Suprapubic skin (tissue), 4 donors: ENCODE measurements around the gene SLC9A8.

Source experiments
- CTCF ChIP-seq, 2 donors: fragments of 200-600 bp in 1 of 2; fragments of 450-650 bp in 1 of 2; sonication (generic) in 1 of 2; IDR thresholded peaks; one replicate each; pipeline ENCODE4 v1.5.1; 2016 to 2019; ENCODE audit warnings: antibody characterized with exemption in 2 of 2, mild to moderate bottlenecking in 1 of 2, moderate library complexity in 1 of 2
- EP300 ChIP-seq: sonication (generic); formaldehyde crosslinking; IDR thresholded peaks from one replicate; pipeline ENCODE4 v1.6.1; 2017; ENCODE audit warnings: antibody characterized with exemption
- POLR2A ChIP-seq, 2 donors: fragments of 450-650 bp; IDR thresholded peaks; one replicate each; pipeline ENCODE4 v1.6.1; 2017; ENCODE audit warnings: antibody characterized with exemption in 2 of 2, mild to moderate bottlenecking in 2 of 2, moderate library complexity in 2 of 2
- POLR2AphosphoS5 ChIP-seq, 3 donors: sonication (generic); formaldehyde crosslinking; IDR thresholded peaks; one replicate each; pipeline ENCODE4 v1.6.1; 2017; ENCODE audit warnings: antibody characterized with exemption in 3 of 3

DNA sequence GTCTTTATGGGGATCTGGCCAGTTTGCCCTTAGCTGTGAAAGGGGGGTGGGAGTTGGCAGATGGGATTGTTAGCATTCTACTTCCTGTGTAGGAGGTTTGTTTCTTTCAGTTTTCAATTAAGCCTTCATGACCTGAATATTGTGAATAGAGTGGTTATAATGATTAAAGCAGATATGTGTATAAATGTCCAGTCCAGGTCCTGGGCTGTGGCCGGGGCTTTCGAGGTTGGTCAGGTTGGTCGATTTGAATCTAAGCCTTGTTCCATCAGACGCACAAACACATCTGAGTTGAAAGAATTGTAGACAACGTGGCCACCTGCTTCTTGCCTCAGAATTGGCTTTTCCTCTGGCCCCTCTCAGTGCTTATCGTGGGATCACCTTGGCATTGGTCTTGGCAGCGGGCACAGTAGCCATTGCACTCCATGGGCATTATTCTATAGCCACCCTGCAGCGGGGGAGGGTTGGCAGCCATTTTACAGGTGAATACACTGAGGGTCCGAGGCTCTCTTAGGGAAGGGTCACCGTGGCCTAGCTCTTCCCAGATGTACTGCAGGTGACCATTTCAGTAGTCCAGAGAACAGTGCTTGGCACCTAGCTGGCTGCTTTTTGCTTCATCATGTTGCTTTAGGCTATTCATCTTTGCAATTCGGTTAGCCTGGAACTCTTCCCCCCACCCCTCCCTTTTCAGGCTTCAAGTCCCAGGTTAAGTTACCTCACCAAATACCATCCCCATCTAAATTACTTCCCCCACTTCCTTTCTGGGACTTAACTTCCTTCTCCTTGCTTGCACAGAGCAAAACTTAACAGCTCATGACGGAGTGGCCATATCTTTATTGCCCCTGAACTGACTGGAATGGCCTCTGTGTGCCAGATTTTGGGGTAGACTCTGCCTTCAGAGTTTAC is 124.7 kb downstream of the SLC9A8 start:
- TF ChIP-seq CTCF (IDR thresholded peaks at IDR 0.05) = no peak
- TF ChIP-seq POLR2A (IDR thresholded peaks at IDR 0.05) = no peak
- no peak for TF ChIP-seq EP300
- TF ChIP-seq POLR2AphosphoS5 (IDR thresholded peaks at IDR 0.05) = no peak
